Progenitor cell of endocrine pancreas (in vitro differentiated cells): Measurements from ENCODE around the gene ULBP2. TPM values are rescaled to one million over a fixed set of nuclear protein-coding genes. Genes with fewer than 3 reads are reported as not detected.
"Not testable (repeated sequence)": the region's sequence is repeated elsewhere in the genome, so short reads cannot be mapped to it uniquely, and the experiment has no call there.

Experiments used
- DNase-seq: peaks from one replicate; pipeline ENCODE4 v3.0.0; 2021; ENCODE audit warnings: low spot score; ENCODE audit not compliant: unreplicated experiment
- H3K27ac Mint-ChIP-seq: 2 replicates; pipeline ENCODE4 v1.8.0; 2021; ENCODE audit warnings: mild to moderate bottlenecking, moderate library complexity, mixed read lengths
- H3K27me3 Mint-ChIP-seq: 2 replicates; pipeline ENCODE4 v1.8.0; 2021; ENCODE audit warnings: mixed read lengths
- H3K36me3 Mint-ChIP-seq: 2 replicates; pipeline ENCODE4 v1.8.0; 2022; ENCODE audit warnings: mixed read lengths; ENCODE audit not compliant: insufficient read depth
- H3K4me1 Mint-ChIP-seq: 2 replicates; pipeline ENCODE4 v1.8.0; 2021; ENCODE audit warnings: low read depth, mixed read lengths
- H3K4me3 Mint-ChIP-seq: 2 replicates; pipeline ENCODE4 v1.8.0; 2021; ENCODE audit warnings: low read depth, mild to moderate bottlenecking, moderate library complexity, mixed read lengths
- H3K9me3 Mint-ChIP-seq: 2 replicates; pipeline ENCODE4 v1.8.0; 2021; ENCODE audit warnings: low read depth, mixed read lengths
- CTCF ChIP-seq: fragments of 200-600 bp; sonication (generic); IDR thresholded peaks from one replicate; pipeline ENCODE4 v1.5.0; 2021; ENCODE audit warnings: antibody characterized with exemption, mild to moderate bottlenecking; ENCODE audit not compliant: unreplicated experiment
- total RNA-seq: library from RNA; stranded (reverse); gene quantifications from 2 replicates; pipeline ENCODE4 v1.2.1, GENCODE V29; 2021

Gene ULBP2
- total RNA-seq, 1 donor from 2014 or later, result not detected

- Mint-ChIP-seq H3K4me1 (peaks cover 10% of the 10 kb centered on the region), H3K9me3 (no peaks in the 10 kb centered on the region), H3K36me3 (peaks cover 2% of the 10 kb centered on the region), H3K27me3 (peaks cover 94% of the 10 kb centered on the region), H3K4me3 (peak overlapping the region; percentile 68), H3K27ac (peak overlapping the region; percentile 11)
- DNase-seq, result peak; percentile 25
- no peak for TF ChIP-seq CTCF
These were observed 49.1 kb downstream of the ULBP2 start for GRCh38 chr6:149990661-149991471.

DNA sequence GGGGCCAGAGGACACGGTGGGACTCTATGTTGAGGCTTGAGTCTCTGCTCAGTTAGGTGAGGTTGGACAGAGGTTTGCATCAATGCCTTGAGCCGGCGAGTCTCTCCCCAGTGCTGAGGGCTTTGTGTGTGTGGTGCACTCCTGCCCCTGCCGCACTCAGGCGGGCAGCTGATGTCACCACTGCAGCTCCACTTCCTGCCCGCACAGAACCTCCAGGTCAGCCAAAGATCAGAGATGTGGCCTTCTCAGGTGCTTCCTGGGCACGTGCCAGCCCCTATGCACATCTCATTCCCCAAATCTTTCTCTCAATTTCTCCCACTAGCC is 49.6 kb downstream of the ULBP2 start:
- peak overlapping the region; percentile 68 for H3K4me3 Mint-ChIP-seq
- not testable (repeated sequence) for DNase-seq, H3K36me3 Mint-ChIP-seq, H3K9me3 Mint-ChIP-seq, H3K4me1 Mint-ChIP-seq
- H3K27ac Mint-ChIP-seq, result peak overlapping the region; percentile 11
- peaks cover 94% of the 10 kb centered on the region for H3K27me3 Mint-ChIP-seq

GRCh38 chr6:149991838-149992237 is 50.0 kb downstream of the ULBP2 start:
- peaks cover 94% of the 10 kb centered on the region for H3K27me3 Mint-ChIP-seq
- no peak overlapping the region for H3K4me3 Mint-ChIP-seq

GRCh38 chr6:149995235-149995750 is 53.5 kb downstream of the ULBP2 start:
- peaks cover 9% of the 10 kb centered on the region for H3K4me1 Mint-ChIP-seq
- no peaks in the 10 kb centered on the region for H3K9me3 Mint-ChIP-seq
- no peak for DNase-seq
- no peak overlapping the region for H3K4me3 Mint-ChIP-seq
- H3K27ac Mint-ChIP-seq, result no peak overlapping the region
- H3K36me3 Mint-ChIP-seq, result no peaks in the 10 kb centered on the region
- H3K27me3 Mint-ChIP-seq, result peaks cover 68% of the 10 kb centered on the region
- no peak for TF ChIP-seq CTCF

More at GRCh38 chr6:149991838-149992237, 50.0 kb downstream of the ULBP2 start:
- Mint-ChIP-seq H3K27ac (no peak overlapping the region), H3K4me1 (peaks cover 10% of the 10 kb centered on the region), H3K36me3 (peaks cover 2% of the 10 kb centered on the region), H3K9me3 (no peaks in the 10 kb centered on the region)
- TF ChIP-seq CTCF, result no peak
- DNase-seq, result no peak

GRCh38 chr6:149995971-149996370 is 54.2 kb downstream of the ULBP2 start:
- H3K4me1 Mint-ChIP-seq, result peaks cover 5% of the 10 kb centered on the region
- H3K27ac Mint-ChIP-seq, result no peak overlapping the region
- H3K9me3 Mint-ChIP-seq, result no peaks in the 10 kb centered on the region
- H3K27me3 Mint-ChIP-seq, result peaks cover 69% of the 10 kb centered on the region
- TF ChIP-seq CTCF, result no peak
- no peak overlapping the region for H3K4me3 Mint-ChIP-seq
- no peaks in the 10 kb centered on the region for H3K36me3 Mint-ChIP-seq
- no peak for DNase-seq

Other genes starting within 250 kb of the ULBP2 start
- 40.5 and 41.8 TPM in 2 replicates for gene LATS1, start 223.9 kb upstream of the ULBP2 start, total RNA-seq
- 58.0 and 60.8 TPM in 2 replicates for gene NUP43, start 195.5 kb upstream of the ULBP2 start, total RNA-seq
- 63.1 and 63.5 TPM in 2 replicates for gene PCMT1, start 192.3 kb upstream of the ULBP2 start, total RNA-seq
- gene LRP11, start 77.7 kb upstream of the ULBP2 start, total RNA-seq, result 45.0 and 63.3 TPM in 2 replicates
- not detected in 2 replicates for gene RAET1E, start 43.9 kb upstream of the ULBP2 start, total RNA-seq
- gene RAET1G, start 18.9 kb upstream of the ULBP2 start, total RNA-seq, result not detected in 2 replicates
- 0.60 and 0.64 TPM in 2 replicates for gene ULBP1, start 21.9 kb downstream of the ULBP2 start, total RNA-seq
- not detected in 2 replicates for gene RAET1L, start 83.5 kb downstream of the ULBP2 start, total RNA-seq
- 16.2 TPM in 2 replicates for gene ULBP3, start 127.1 kb downstream of the ULBP2 start, total RNA-seq
- 0.98 and 1.2 TPM in 2 replicates for gene PPP1R14C, start 201.0 kb downstream of the ULBP2 start, total RNA-seq